Left cardiac atrium (tissue), 4 donors: ENCODE results near the gene GLRX3. TPM values are rescaled to one million over a fixed set of nuclear protein-coding genes. Genes with fewer than 3 reads are reported as not detected.
"Not testable (repeated sequence)": the region's sequence is repeated elsewhere in the genome, so short reads cannot be mapped to it uniquely, and the experiment has no call there.

Source experiments
- ATAC-seq, 2 donors: fragments of 200-7000 bp; cut with Tn5 transposase; one replicate each; pipeline ENCODE4 v1.9.1; 2020; ENCODE audit warnings: mild to moderate bottlenecking in 2 of 2, moderate library complexity in 2 of 2
- DNase-seq: peaks from one replicate; pipeline ENCODE4 v3.0.0-alpha.2; 2020
- intact Hi-C, 2 donors: fragments of 100-400 bp; cut with DNase I; formaldehyde crosslinking; loops; one replicate each; pipeline versions ENCODE4 v1.14.1 to v1.15.1; 2022 to 2023
- total RNA-seq, 2 donors: library from RNA; stranded (reverse); fragmentation: NEBNext Ultra II Directional; extraction: Animal tissue kit (Norgen Biotek cat#: 25700); gene quantifications; one replicate each; pipeline ENCODE4 v1.2.1, GENCODE V29; 2021
- donor health status: DM: no; HTN: yes; CAD: no.
- donor health status: DM: no; HTN: yes; CAD: no; lungs with severe emphysema.
- donor health status: DM: yes; HTN: yes; CAD: no.
- donor health status: Dilated cardiomyopathy.

GLRX3 gene
- total RNA-seq, 2 donors from 2014 or later: 53.5 to 67.1 TPM

DNA sequence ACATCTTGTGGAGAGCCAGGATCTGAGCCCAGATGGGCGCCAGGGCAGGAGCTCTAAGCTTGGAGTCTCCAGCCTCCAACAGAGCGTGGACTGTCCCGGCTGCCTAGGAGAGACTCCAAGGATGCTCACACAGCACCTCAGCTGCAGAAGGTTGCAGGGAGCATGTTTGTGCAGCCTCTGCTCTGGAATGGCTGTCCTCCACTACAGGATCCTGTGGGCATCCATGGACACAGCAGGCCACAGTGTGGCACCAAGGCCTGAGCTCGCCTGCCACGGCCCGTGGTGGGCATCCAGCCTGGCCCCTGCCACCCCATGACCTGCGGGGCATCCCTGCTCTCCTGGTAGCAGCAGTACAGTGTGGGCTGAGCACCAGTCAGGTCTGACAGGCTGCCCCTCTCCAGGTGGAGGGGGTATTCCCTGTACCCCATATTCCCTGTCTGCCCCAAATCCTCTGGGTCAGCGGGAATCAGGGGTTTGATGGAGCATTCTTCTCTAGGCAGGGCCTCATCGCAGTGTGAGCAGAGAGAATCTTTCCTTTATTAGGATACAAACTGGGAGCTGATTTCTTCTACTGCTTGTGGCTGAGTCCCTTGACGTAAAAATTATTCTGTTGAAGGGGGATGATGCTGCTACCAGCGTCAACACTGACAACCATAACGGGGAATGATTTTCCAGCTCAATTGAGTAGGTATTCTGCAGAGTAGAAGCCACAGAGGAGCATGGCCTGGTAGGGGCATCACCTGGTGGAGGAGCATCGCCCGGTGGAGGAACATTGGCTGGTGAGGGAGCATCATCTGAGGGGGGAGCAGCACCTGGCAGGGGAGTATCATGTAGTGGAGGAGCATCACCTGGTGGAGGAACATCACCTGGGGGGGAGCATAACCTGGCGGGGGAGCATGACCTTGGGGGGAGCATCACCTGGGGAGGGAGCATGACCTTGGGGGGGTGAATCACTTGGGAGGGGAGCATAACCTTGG lies 60.6 kb downstream of the GLRX3 start:
- ATAC-seq (no peak), DNase-seq (no peak)
- intact Hi-C loops: no loop called here

DNA sequence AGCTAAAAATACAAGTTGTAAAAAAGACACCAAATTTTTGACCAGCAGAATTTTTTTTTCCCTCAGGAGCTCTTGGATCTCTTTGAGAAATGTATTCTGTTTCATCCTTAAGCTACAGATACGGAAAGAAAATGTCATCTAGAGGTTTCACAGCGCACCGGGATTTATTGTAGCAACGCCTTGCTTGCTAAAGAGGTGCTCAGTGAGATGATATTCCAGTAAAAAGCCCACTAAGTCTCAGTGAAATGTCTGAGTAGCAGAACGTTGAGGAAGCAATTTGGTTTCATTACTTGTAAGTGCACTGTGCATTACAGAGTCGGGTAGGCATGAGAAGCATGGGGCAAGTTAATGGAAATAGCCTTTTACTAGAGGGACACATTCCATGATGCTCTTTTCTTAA lies 62.5 kb downstream of the GLRX3 start:
- DNase-seq (no peak), ATAC-seq (no peak)
- intact Hi-C loops: no loop called here

DNA sequence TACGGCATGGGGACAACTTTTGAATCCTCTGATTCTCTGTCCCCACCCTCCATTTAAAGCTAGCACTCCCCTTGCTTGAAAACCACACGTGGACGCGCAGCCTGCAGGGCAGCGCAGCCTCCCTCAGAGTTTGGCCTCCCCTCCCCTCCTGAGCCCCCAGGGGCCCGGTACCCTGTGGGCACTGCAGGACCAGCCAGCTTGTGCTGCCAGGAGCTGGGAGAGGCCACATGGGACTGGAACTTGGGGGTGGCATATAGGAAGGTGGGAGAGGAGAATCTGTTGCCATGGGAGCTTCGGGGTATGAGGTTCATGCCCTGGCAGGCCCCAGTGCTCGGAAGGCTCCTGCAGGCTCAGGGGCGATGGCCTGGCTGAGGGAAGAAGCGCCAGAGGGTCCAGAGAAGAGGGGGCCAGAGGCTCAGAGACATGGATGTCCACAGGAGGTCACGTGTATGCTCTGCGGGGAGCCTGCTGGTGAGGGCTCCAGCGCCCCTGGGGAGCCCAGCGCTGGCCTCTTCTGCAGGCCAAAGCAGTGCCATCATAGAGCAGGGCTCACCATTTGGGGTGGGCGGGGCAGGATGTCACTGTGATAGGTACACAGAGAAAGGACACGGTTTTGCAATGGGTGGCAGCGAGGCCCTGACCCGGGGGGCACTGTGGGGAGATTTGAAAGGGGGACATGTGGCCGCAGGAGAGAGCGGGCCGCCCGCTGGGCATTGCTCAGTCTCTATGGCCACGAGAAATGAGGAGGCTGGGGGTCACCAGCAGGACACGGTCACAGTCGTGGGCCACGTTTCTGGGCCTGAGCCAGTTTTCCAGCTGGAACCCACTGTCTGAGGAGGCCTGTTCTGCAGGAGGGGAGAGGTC lies 64.2 kb downstream of the GLRX3 start:
- intact Hi-C loops: no loop called here
- ATAC-seq (no peak), DNase-seq (no peak)

DNA sequence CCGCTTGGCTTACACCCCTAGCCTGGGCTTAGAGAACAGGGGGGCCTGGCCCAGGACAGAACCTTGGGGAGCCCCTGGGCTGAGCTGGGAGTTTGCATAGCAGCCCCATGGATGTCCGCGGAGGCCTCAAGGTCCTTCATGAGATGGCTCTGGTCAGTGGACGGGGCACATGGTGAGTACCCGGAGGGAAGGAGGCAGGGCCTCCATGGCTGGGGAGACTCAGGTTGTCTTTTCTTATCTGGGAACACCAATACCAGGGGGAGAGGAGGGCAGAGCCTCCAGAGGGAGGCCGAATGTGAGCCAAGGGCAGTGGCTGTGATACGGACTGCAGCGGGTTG lies 64.8 kb downstream of the GLRX3 start:
- DNase-seq (no peak), ATAC-seq (no peak)
- intact Hi-C loops: no loop called here

DNA sequence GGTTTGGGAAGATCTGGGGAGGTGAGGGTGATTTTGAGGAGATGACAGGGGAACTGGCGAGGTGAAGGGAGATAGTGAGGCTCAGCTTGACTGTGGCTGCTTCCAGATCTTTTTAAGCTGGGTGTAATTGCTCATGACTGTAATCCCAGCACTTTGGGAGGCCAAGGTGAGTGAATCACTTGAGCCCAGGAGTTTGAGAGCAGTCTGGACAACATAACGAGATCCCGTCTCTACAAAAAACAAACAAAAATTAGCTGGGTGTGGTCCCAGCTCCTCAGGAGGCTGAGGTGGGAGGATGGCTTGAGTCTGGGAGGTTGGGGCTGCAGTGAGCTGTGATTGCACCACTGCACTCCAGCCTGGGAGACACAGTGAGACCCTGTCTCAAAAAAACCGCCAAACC lies 66.0 kb downstream of the GLRX3 start:
- intact Hi-C loops, ATAC-seq, DNase-seq: not testable (repeated sequence)

DNA sequence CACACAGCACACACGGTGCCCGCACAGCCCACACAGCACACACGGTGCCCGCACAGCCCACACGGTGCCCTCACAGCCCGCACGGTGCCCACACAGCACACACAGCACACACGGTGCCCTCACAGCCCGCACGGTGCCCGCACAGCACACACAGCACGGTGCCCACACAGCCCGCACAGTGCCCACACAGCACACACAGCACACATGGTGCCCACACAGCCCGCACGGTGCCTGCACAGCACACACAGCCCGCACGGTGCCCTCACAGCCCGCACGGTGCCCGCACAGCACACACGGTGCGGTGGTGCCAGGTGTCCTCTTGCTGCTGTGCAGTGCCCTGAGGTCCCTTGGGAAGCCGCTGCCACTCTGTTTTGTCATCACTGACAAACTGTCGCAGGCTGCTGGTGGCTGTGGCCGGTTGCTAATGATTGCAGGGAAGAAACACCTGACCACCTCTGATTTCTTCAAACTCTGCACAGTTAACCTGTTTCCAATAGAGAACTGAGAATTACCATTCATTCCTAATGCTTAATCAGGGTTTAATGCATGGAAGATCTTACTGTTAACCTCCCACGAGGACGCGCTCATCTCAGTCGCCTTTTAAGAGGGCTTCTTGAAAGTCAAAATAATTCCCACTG lies 66.9 kb downstream of the GLRX3 start:
- intact Hi-C loops: no loop called here
- ATAC-seq: peak in 1 of 2 donors; percentile 8
- DNase-seq: no peak

DNA sequence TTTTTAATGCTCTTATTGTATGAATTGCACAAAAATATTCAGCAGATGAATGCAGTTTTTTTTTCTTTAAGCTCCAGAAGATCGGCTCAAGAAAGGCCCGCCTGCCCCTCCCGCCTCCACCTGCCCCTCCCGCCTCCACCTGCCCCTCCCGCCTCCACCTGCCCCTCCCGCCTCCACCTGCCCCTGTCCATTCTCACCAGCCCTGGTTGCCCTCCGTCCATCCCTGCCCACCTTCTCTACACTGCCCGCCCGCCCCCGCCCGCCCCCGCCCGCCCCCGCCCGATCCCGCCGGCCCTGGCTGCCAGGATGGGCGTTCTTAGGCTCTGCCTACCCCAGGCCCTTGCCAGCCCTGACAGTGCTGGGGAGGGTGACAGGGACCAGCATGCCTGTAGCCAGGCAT lies 67.4 kb downstream of the GLRX3 start:
- no peak for DNase-seq
- ATAC-seq: no peak
- intact Hi-C loops: no loop called here

DNA sequence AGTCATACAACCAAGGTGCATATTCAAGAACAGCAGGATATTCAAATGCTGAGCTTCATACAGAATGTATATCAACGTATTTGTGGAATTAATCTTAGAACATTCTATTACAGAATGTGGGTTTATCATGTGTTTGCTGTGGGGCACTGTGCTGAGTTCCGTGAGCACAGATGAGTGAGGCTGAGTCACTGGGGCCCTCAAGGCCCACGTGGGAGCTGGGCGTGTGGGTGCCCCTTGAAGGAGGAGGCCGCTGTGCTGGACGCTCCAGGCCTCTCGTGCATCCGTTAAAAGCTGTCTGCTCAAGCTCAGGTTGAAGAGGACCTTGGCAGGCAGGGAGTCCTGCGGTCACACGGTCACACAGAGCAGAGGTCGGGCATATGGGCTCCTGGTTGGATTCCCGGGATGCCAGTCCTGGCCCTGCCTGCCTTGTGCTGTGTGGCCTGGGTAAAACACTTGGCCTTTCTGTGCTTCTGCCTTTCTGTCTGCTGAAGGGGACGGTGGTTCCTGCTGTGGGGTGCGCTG lies 70.1 kb downstream of the GLRX3 start:
- ATAC-seq (no peak), DNase-seq (no peak)
- intact Hi-C loops: no loop called here

DNA sequence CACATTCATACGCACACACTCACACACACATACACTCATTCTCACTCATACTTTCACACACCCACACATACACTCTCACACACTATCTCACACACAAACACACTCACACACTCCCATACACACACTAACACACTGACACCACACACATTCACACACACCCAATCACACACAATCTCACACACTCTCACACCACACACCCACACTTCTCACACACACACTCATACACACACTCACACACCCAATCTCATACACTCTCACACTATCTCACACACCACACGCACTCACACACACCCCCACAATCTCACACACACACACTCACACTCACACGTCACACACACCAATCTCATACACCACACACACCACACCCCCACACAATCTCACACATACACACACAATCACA lies 71.0 kb downstream of the GLRX3 start:
- DNase-seq (no peak), ATAC-seq (no peak)
- intact Hi-C loops: no loop called here

DNA sequence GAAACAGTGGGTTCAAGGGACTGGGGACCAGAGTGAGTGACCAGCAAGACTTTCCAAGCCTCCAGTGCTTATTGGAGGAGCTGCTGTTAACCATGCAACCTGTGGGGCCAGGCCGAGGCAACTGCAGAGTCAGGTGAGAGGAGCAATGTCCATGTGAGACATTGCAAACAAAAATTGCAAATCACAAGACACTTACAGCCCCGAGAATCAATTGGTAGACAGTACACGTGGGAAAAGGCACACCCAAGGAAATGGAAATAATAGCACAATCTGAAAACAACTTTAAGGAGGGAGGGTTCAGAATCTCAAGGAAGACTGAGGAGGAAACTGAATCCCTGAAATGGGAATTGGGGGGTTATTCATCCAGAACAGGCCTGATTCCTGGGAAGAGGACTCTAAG lies 72.6 kb downstream of the GLRX3 start:
- ATAC-seq (no peak), DNase-seq (no peak)
- intact Hi-C loops: no loop called here

DNA sequence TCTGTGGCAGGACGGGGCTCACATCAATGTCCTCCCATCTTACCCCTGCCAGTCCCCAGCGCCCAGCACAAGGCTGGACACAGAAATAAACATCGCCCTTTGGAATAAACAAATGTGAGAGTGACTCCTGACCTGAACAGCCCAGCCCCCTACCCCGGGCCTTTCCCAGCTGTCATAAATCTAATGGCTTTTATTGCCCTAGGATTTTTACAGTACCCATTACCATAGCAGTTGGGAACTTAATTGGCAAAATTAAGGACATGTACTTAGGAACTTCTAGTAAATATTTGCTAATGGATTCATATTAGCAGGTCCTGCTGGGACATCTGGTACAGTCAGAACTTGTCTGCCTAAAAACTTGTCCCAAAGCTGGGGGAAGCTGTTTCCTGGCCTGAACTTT lies 76.6 kb downstream of the GLRX3 start:
- ATAC-seq (no peak), DNase-seq (no peak)
- intact Hi-C loops: no loop called here

DNA sequence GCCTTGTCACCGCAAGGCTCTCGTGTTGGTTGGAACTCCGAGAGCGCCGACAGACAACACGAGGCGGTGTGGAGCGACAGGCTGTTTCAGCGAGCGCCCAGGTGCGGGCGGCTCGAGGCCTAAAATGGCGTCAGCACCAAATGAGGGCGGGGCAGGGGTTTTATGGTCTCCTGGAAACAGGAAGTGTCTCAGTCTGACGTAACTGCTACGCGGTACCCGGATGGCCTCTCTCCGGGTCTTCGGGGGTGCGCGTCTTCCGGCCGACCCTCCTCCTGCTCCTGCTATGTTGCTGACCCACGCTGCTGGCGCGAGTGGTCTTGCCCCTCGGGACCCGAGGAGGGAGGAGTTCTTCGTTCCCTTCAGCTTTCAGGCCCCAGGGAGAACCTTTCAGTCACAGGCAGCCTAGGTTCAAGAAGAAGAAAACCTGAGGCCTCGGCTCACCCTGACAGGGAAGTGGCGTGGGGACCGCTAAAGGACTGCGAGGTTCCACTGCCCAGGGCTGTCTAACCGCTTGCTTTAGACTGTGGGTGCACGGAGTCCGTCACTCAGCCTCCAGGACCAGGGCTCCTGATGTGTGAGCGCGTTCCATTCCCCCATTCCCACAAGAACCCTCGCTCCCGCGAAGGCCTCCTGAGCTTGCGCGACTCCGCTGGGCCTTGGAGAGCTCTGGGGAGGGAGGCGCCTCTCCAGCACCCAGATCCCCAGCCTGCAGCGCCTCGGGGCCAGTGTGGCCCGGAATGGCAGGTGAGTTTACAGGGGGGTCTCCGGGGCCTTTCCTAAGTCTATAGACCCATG lies 77.3 kb downstream of the GLRX3 start:
- intact Hi-C loops: no loop called here
- DNase-seq: no peak
- ATAC-seq: no peak

DNA sequence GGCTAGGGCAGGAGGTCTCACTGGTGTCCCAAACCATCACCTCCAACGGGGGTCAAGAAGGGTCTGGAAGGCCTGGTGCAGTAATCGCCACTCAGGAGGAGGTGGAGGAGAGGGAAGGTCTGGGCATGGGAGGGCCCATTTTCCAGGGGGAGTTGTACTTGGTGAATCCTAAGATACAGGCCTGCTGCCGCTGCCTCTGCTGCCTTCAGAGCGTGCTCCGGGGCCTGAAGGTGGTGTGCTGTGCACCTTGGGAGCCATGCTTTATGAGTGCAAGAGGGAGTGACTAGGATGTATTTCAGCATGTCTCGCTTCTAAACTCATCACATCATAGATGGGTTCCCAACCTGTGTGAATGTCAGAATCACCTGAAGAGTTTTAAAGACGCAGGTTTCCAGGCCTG lies 78.2 kb downstream of the GLRX3 start:
- no peak for ATAC-seq
- intact Hi-C loops: no loop called here
- no peak for DNase-seq

DNA sequence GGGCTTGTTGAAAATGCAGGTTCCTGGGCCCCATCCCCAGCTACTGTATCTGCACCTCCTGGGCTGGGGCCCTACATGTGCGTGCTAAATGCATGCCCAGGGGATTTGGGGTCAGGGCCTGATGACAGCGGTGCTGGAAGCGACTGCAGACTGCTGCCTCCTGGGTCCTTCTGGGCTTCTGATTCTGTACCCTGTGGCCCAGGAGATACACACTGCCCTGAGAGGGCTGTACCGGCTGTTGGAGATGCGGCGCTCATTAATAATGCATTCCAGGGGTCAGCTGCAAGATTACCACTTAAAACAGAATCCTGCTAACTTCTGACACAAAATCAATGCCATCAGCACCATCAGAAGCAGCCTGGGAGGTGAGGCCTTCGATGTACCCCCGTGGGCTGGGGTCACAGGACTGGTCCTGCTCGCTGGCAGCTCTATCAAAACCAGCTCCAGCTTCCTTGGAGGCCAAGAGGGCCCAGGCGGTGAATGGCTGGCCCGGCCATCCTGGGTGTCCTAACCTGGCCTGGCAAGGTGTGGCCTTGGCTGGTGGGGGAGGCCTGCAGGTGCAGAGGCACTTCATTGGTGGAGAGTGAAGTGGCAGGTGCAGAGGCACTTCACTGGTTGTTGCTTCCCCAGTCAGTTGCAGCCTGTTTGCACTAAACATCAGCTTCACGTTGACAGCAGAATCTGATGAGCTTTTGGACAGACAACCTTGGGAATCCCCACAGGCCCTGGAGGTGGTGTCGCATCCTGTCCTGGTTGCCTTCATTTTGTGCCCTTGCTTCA lies 79.2 kb downstream of the GLRX3 start:
- no peak for ATAC-seq
- intact Hi-C loops: no loop called here
- DNase-seq: no peak

DNA sequence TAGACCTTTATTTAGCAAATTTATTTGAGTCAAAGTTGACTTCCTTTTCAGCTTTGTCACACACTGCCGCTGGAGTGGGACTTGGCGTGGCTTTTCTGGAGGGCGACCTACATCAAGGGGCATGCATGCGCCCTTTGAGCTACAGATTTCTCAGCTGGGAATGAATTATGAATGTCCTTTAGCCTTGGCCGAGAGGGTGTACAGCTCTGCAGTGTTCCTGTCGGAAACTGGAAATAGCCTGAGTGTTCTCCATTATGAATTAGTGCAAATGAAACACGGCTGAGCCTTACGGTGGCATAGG lies 79.7 kb downstream of the GLRX3 start:
- DNase-seq: no peak

DNA sequence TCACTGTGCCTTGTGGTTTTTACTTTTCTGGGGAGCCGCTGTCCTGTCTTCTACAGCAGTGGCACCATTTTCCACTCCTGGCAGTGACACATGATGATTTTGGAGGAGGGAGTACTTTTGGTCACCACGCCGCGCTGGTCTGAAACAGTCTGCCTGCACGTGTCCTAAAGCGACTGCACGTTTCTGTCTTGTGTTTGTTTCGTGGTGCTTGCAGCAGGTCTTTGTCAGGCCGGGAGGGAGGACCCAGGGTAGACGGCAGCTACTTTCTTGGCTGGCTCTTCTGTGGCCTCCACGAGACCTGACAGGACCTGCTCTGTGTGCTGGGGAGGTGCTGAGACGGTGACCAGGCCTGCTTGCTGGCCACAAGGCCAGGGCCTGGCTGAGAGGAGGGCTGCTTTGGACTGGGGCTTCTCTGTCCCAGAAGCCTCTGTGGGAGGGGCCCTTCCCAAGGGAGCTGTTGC lies 82.0 kb downstream of the GLRX3 start:
- DNase-seq: no peak
- intact Hi-C loops: no loop called here
- no peak for ATAC-seq

More for the DNA sequence above, 79.7 kb downstream of the GLRX3 start:
- no peak for ATAC-seq
- intact Hi-C loops: no loop called here

DNA sequence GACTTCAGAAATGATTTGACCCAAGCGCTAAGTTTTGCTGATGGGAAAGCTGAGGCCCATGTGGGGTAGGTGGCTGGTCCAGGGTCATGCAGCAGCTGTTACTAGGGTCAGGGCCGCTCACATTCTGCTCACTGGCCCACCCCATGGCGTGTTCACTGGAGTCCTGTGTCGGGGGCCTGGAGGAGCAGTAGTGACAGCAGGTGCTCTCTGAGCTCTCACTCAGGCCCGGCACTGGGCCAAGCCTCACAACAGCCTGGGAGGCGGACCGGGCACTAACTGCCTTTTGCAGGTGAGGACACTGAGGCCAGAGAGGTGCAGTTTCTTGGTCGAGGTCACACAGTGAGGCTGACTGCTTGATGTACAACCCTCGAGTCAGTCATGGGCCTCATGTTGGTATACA lies 82.7 kb downstream of the GLRX3 start:
- DNase-seq (no peak), ATAC-seq (no peak)
- intact Hi-C loops: no loop called here
